GM13976 (cell line): Measurements from ENCODE around the gene IER5.

Experiments used
- DNase-seq: peaks from one replicate; pipeline ENCODE4 v3.0.0; 2012; ENCODE audit warnings: low spot score
- in situ Hi-C: fragments of 300-500 bp; cut with MboI; formaldehyde crosslinking; loops from one replicate; pipeline ENCODE4 v1.12.0; 2022; ENCODE audit warnings: low sequenced_read_pairs, mixed read lengths, inconsistent platforms; ENCODE audit not compliant: unreplicated experiment
- TF ChIP-seq, protein P1 (sequence below): IDR thresholded peaks from 2 replicates; pipeline ENCODE4 v1.5.1; 2012; ENCODE audit warnings: borderline replicate concordance, mild to moderate bottlenecking; ENCODE audit not compliant: insufficient read depth; ENCODE audit errors: extremely low read depth, missing control alignments, control extremely low read depth

The IER5 gene

DNA sequence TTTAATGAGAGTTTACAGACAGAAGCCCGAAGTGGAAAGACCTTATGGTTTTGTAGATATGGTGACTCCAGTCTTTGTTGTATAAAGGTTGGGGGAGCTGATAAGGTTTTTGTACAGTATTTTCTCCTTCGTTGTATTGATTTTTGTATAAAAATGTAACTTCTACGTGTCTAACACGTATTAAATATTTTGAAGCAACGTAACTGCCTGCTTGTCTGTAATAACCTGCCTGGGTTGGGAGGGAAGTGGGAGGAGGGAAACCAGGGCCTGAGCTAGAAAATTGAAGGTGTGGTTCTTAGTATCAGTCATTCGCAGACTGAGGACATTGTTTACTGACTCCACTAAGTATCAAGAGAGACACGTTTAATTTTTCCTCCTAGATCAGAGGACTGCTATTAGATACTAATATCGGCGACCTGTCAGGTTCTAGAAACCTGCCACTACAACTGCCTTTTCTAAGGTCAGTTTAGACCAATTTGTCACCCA lies 2.2 kb downstream of the IER5 start:
- in situ Hi-C loops: loop anchor here (5.0 kb wide), 1 partner anchor 47 kb away; no protein-coding TSS in a partner anchor
- TF ChIP-seq, protein P1, sequence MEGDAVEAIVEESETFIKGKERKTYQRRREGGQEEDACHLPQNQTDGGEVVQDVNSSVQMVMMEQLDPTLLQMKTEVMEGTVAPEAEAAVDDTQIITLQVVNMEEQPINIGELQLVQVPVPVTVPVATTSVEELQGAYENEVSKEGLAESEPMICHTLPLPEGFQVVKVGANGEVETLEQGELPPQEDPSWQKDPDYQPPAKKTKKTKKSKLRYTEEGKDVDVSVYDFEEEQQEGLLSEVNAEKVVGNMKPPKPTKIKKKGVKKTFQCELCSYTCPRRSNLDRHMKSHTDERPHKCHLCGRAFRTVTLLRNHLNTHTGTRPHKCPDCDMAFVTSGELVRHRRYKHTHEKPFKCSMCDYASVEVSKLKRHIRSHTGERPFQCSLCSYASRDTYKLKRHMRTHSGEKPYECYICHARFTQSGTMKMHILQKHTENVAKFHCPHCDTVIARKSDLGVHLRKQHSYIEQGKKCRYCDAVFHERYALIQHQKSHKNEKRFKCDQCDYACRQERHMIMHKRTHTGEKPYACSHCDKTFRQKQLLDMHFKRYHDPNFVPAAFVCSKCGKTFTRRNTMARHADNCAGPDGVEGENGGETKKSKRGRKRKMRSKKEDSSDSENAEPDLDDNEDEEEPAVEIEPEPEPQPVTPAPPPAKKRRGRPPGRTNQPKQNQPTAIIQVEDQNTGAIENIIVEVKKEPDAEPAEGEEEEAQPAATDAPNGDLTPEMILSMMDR: no peak
- no peak for DNase-seq

DNA sequence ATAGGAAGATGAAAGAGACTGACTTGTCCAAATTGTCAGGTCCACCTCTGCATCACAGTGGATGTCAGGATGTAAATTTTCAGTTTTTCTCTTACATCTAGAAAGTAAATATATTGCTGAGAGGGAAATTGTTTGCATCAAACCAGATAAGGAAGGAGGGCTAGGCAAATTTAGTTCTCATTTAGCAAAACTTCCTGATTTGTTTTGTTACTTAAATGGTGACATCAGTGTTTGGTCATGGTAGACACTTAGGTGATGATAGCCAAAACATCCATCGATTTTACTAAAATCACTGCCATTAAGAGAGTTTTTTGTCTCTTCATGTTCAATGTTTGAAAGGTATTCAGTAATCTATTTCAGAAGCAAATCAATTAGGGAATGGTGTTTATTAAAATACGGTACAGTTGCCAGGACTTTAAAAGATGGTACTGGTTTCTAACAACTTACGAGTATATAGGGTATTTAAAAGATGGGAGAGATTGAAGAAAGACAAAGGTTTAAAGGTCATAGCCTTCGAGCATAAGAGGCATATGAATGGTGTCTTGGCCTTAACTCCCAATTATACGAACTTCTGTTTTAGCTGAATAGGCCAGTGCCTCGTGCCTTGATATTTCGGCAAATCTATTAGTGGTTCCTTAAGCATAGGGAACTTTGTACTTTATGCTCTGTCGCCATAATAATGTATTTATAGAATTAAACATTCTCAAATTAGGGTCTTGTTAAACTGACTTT lies 3.0 kb downstream of the IER5 start:
- in situ Hi-C loops: loop anchor here (5.0 kb wide), 1 partner anchor 46 kb away; no protein-coding TSS in a partner anchor
- no peak for DNase-seq
- TF ChIP-seq, protein P1: no peak

DNA sequence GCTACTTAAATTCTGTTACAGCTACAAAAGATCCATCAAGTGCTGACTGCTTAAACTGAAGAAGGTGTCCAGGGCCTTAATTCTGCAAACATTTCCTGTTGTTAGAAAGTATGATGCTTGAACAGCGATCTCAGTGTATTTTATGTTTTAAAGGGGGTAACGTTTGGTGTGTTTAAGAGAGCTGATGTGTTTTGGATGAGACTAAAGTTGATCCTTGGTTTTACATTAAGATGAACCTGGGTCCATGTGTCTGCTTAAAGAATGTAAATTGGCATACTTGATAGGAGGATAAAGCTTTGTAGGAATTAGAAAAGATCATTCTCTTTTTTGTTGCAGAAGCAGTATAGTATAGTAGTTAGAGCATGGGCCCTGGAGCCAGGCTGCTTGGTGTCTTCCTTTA lies 3.6 kb downstream of the IER5 start:
- no peak for DNase-seq
- TF ChIP-seq, protein P1: no peak
- in situ Hi-C loops: loop anchor here (5.0 kb wide), 1 partner anchor 45 kb away; no protein-coding TSS in a partner anchor

DNA sequence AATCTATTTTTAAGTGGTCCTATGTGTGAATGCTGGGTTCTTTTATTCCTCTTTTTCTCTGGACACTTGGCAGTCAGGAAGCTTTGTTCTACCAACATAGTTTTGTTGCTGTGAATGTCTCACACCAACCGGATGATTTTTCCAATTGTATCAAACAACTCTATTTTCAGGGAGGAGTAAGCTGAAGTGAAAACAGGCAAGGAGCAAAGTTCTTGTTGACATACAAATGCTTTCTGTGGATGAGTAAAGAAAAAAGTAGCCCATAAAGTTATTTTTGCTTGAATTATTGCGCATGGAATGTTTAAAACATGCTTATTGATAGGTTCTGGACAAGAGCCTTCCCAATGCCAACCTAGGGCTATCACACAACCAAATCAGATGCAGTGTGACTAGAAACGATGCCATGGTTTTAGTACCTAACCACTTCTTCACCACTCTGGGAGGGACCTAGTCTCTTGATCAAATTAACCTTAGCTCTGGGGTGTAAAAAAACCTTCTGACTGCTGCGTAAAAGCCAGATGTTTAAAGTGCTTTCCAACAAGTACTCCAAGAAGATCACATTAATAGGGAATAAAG lies 4.5 kb downstream of the IER5 start:
- in situ Hi-C loops: loop anchor here (5.0 kb wide), 1 partner anchor 44 kb away; no protein-coding TSS in a partner anchor
- no peak for DNase-seq
- TF ChIP-seq, protein P1: no peak

DNA sequence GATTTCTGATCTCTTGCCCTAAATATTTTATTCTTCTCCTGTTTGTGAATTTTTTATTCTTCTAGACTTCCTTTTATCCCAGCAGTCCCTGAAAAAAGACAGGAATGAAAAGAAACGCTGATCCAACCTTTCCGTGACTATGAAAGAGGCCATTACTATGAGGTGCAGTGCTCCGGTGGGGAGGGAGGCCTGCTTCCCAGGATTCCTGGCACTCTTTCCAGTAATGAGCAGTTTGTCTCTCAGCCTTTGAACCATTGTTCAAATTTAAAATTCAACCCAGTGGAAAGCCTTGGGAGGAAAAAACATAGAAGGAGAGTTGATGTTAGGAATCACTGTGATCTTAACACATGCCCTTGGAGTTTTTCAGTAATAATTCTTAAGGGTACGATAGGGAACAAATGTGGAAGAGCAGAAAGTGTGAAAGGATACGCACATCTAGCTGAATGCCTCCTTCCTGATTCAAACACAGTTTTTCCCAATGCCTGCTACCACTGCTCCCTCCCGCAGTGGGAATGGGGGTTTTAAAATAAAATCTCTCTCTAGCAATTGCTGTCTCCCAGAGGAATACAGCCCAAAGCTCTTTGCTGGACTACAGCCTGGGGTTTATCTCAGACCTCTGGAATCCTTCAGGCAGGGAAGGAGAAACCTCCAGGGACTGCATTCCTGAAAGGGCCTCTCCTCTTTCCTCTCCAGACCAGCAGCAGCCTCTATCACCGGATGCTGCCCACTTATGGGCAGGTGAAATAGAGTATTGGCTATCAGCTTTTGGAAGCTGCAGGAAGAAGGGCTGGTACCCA lies 6.1 kb downstream of the IER5 start:
- TF ChIP-seq, protein P1: no peak
- DNase-seq: no peak
- in situ Hi-C loops: loop anchor here (5.0 kb wide), 1 partner anchor 43 kb away; no protein-coding TSS in a partner anchor

DNA sequence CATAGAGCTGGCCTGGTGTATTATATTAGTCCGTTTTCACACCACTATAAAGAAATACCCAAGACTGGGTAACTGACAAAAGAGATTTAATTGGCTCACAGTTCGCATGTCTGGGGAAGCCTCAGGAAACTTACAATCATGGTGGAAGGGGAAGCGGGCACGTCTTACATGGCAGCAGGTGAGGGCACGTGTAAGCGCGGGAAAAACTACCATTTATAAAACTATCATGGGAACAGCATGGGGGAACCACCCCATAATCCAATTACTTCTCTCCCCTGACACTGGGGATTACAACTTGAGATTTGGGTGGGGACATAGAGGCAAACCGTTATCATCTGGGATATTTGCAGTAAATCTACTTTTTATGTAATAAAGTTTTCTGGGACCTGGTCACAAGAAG lies 6.8 kb downstream of the IER5 start:
- in situ Hi-C loops: no loop called here
- no peak for DNase-seq
- TF ChIP-seq, protein P1: no peak
